Measurements from ENCODE around the gene NDUFA9. TPM values are rescaled to one million over a fixed set of nuclear protein-coding genes. Genes with fewer than 3 reads are reported as not detected.

Gene NDUFA9
- total RNA-seq, 2 donors from 2014 or later = 184 to 225 TPM

DNA sequence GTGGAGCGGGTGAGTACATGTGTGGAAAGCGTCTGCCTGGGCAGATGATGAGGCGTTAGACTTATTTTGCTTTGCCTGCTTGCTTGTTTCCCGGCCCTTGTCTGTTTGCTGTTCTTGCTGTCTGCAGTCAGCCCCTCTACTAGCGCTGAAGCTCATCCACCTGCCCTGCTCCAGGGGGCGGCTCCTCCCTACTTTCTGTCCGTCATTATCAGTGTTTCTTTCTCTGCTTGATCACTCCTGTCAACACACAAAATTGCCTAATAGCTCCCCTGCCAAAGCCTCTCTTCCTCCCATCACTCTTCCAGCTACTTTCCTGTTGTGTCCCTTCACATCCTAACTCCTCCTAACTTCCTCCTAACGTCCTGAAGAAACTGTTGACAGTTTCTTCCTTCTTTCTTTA lies 36.4 kb downstream of the NDUFA9 start:
- Histone ChIP-seq H3K9me3 (no peaks in the 10 kb centered on the region), H3K4me3 (no peak overlapping the region), H3K9ac (ENCODE audit: low read depth in 2 of 2, low read length in 2 of 2) (no peak overlapping the region), H3K27ac (no peak overlapping the region), H3K27me3 (no peaks in the 10 kb centered on the region), H3K36me3 (peaks cover 11% of the 10 kb centered on the region), H3K4me1 (no peaks in the 10 kb centered on the region)
- DNase-seq = no peak
- intact Hi-C loops (cut with DNase I) = no loop called here
- TF ChIP-seq, protein P1, sequence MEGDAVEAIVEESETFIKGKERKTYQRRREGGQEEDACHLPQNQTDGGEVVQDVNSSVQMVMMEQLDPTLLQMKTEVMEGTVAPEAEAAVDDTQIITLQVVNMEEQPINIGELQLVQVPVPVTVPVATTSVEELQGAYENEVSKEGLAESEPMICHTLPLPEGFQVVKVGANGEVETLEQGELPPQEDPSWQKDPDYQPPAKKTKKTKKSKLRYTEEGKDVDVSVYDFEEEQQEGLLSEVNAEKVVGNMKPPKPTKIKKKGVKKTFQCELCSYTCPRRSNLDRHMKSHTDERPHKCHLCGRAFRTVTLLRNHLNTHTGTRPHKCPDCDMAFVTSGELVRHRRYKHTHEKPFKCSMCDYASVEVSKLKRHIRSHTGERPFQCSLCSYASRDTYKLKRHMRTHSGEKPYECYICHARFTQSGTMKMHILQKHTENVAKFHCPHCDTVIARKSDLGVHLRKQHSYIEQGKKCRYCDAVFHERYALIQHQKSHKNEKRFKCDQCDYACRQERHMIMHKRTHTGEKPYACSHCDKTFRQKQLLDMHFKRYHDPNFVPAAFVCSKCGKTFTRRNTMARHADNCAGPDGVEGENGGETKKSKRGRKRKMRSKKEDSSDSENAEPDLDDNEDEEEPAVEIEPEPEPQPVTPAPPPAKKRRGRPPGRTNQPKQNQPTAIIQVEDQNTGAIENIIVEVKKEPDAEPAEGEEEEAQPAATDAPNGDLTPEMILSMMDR (IDR thresholded peaks at IDR 0.05) = no peak

DNA sequence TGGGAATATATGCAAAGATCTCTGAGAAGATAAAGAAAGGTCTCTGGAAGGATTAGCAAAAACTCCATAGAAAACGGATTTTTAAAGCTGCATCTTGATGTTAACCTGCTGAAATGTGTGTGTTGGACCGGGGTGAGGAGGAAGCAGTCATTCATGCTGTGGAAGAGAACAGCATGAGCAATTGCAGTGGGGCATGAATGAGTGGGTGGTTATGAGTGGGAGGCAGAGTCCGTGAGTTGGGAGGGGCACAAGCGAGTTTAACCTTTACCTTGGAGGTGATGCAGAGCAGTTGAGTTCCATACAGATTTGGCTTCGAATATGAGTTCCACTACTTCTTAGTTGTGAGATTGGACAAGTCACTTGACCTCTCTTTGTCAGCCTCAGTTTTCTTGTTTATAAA lies 41.8 kb downstream of the NDUFA9 start:
- TF ChIP-seq, protein P1 (IDR thresholded peaks at IDR 0.05) = no peak
- H3K9me3 ChIP-seq = no peaks in the 10 kb centered on the region
- H3K27me3 ChIP-seq = no peaks in the 10 kb centered on the region
- no peak for DNase-seq
- H3K36me3 ChIP-seq = no peaks in the 10 kb centered on the region
- no peak overlapping the region for H3K4me3 ChIP-seq
- H3K9ac ChIP-seq (ENCODE audit: low read depth in 2 of 2, low read length in 2 of 2) = no peak overlapping the region
- intact Hi-C loops (cut with DNase I) = no loop called here
- no peak overlapping the region for H3K27ac ChIP-seq
- H3K4me1 ChIP-seq = no peaks in the 10 kb centered on the region

Other genes starting within 250 kb of the NDUFA9 start
- not detected for gene FGF6, start 203.3 kb upstream of the NDUFA9 start, total RNA-seq
- gene RAD51AP1, start 110.2 kb upstream of the NDUFA9 start, total RNA-seq = 10 to 100 TPM in 1 of 2 donors, 1 to 10 TPM in 1; 6.6 to 22.3 TPM
- 10 to 100 TPM; 20.9 to 26.7 TPM for gene DYRK4, start 86.9 kb upstream of the NDUFA9 start, total RNA-seq
- 1 to 10 TPM; 2.0 to 3.3 TPM for gene AKAP3, start 63 bp upstream of the NDUFA9 start, total RNA-seq
- 10 to 100 TPM; 21.6 to 31.6 TPM for gene GALNT8, start 71.3 kb downstream of the NDUFA9 start, total RNA-seq

All from colonic mucosa (tissue), 4 donors.